Smooth muscle cell (in vitro differentiated cells): ENCODE results near the gene DRD4. TPM values are rescaled to one million over a fixed set of nuclear protein-coding genes. Genes with fewer than 3 reads are reported as not detected.

Source experiments
- DNase-seq: peaks from one replicate; lab custom pipeline; 2025; ENCODE audit not compliant: unreplicated experiment; lab: John Stamatoyannopoulos, UW
- H2AFZ ChIP-seq: fragments of 200-600 bp; sonication (generic); 2 replicates; pipeline ENCODE4 v1.6.0; 2016; ENCODE audit warnings: antibody characterized with exemption, low read depth, mild to moderate bottlenecking
- H3F3A ChIP-seq: fragments of 200-600 bp; sonication (generic); 2 replicates; pipeline ENCODE4 v1.6.0; 2017; ENCODE audit warnings: antibody characterized with exemption, low read depth
- H3K27ac ChIP-seq: fragments of 200-600 bp; sonication (generic); 2 replicates; pipeline ENCODE4 v1.5.1; 2016; ENCODE audit warnings: low read depth, mild to moderate bottlenecking
- H3K27me3 ChIP-seq: fragments of 200-600 bp; sonication (generic); 2 replicates; pipeline ENCODE4 v1.6.1; 2016; ENCODE audit warnings: low read depth, mild to moderate bottlenecking
- H3K36me3 ChIP-seq: fragments of 200-600 bp; sonication (generic); 2 replicates; pipeline ENCODE4 v1.5.1; 2016; ENCODE audit warnings: low read depth
- H3K4me1 ChIP-seq: fragments of 200-600 bp; sonication (generic); 2 replicates; pipeline ENCODE4 v1.5.1; 2016; ENCODE audit warnings: low read depth
- H3K4me2 ChIP-seq: fragments of 200-600 bp; sonication (generic); 2 replicates; pipeline ENCODE4 v1.6.0; 2016; ENCODE audit warnings: mild to moderate bottlenecking
- H3K4me3 ChIP-seq: fragments of 200-600 bp; sonication (generic); 2 replicates; pipeline ENCODE4 v1.5.1; 2016; ENCODE audit warnings: mild to moderate bottlenecking
- H3K79me2 ChIP-seq: fragments of 200-600 bp; sonication (generic); 2 replicates; pipeline ENCODE4 v1.6.0; 2016; ENCODE audit warnings: low read depth, mild to moderate bottlenecking
- H3K9ac ChIP-seq: fragments of 200-600 bp; sonication (generic); 2 replicates; pipeline ENCODE4 v1.6.0; 2016; ENCODE audit warnings: low read depth
- H3K9me3 ChIP-seq: fragments of 200-600 bp; sonication (generic); replicated peaks from 2 replicates; pipeline ENCODE4 v1.5.1; 2016; ENCODE audit warnings: low read depth
- H4K20me1 ChIP-seq: fragments of 200-600 bp; sonication (generic); 2 replicates; pipeline ENCODE4 v1.6.0; 2016; ENCODE audit warnings: low read depth
- WGBS: methylation state at CpG from one replicate; pipeline ENCODE4 v1.1.7; 2016; ENCODE audit warnings: low lambda C conversion rate; 5-methylcytosine and 5-hydroxymethylcytosine counted together
- polyA plus RNA-seq: library from polyadenylated mRNA; unstranded; fragments of >200 nt; fragmentation: Nextera tagmentation; extraction: Ambion mirVana; gene quantifications from 2 replicates; pipeline ENCODE4 v1.2.1, GENCODE V29; 2016
- total RNA-seq: library from RNA; depleted of rRNA; stranded (reverse); fragments of >200 nt; gene quantifications from 2 replicates; pipeline ENCODE4 v1.2.3, GENCODE V29; 2014
- TF ChIP-seq, protein P1 (sequence below): fragments of 200-600 bp; sonication (generic); IDR thresholded peaks from 2 replicates; pipeline ENCODE4 v1.5.1; 2017; ENCODE audit warnings: borderline replicate concordance, mild to moderate bottlenecking, antibody characterized with exemption; ENCODE audit not compliant: insufficient read depth, poor library complexity, severe bottlenecking

DRD4 gene
- total and polyA plus RNA-seq, 2 experiments from 2014 or later = 2.7 TPM; not detected in 1

DNA sequence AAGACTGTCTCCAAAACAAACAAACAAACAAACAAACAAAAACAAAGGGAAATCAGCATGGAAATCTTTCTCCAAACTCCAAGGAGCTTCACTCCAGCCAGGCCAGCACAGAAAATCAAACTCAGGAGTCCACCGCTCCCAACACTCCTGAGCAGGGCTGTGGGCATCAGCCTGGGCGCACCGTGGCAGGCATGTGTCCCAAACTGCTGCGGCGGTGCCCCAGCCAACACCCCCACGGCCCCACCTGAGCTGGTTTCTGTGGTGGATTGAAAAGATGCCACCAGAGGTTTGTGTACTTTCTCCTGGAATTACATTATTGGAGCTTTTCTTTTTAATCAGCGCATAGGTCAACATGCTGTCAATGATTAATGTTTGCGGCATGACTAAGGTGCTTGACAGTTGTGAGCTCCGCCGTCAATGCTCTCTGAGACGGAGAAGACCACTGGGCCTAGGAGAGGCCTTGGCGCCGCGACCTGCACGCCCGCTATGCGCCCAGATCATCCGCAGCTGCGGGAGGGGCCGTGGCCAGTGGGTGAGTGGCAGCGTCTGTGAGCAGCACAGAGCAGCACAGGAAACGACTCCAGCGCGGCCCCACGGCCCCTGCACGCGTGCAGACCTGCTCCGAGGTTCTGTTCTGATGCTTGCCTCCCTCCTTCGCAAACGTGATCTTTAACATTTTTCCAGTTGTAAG is 18.1 kb downstream of the DRD4 start:
- H3K27me3 ChIP-seq = no peaks in the 10 kb centered on the region
- 94% methylated on average over 30 of the region's 30 CpGs for WGBS

DNA sequence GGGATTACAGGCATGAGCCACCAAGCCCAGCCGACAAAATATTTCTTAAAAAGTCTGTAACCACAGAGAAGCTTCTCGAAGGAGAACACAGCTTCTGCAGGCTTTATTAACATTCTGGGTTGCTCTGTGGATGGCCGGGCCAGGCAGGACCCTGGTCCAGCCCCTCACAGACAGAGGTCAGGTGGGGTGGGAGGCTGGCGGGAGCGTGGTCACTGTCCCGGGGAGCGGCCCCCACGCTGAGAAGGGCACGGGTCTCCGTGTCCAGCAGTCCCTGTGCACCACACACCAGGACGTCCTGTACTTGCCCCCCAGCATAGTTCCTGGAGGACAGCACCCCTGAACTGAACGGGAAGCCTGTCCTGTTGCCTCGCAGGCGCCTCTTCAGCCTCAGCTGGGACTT is 19.4 kb downstream of the DRD4 start:
- Histone ChIP-seq H3K9me3 (no peaks in the 10 kb centered on the region), H3K4me1 (no peaks in the 10 kb centered on the region), H3K79me2 (no peaks in the 10 kb centered on the region), H3K4me3 (no peak overlapping the region), H2AFZ (no peak overlapping the region), H3K4me2 (no peak overlapping the region), H3K27me3 (no peaks in the 10 kb centered on the region), H3F3A (no peaks in the 10 kb centered on the region), H3K27ac (no peak overlapping the region), H3K9ac (no peak overlapping the region), H4K20me1 (peaks cover 32% of the 10 kb centered on the region), H3K36me3 (no peaks in the 10 kb centered on the region)
- TF ChIP-seq, protein P1, sequence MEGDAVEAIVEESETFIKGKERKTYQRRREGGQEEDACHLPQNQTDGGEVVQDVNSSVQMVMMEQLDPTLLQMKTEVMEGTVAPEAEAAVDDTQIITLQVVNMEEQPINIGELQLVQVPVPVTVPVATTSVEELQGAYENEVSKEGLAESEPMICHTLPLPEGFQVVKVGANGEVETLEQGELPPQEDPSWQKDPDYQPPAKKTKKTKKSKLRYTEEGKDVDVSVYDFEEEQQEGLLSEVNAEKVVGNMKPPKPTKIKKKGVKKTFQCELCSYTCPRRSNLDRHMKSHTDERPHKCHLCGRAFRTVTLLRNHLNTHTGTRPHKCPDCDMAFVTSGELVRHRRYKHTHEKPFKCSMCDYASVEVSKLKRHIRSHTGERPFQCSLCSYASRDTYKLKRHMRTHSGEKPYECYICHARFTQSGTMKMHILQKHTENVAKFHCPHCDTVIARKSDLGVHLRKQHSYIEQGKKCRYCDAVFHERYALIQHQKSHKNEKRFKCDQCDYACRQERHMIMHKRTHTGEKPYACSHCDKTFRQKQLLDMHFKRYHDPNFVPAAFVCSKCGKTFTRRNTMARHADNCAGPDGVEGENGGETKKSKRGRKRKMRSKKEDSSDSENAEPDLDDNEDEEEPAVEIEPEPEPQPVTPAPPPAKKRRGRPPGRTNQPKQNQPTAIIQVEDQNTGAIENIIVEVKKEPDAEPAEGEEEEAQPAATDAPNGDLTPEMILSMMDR = no peak
- no peak for DNase-seq
- WGBS = 97% methylated on average over 14 of the region's 14 CpGs

More for the DNA sequence above, 18.1 kb downstream of the DRD4 start:
- Histone ChIP-seq H3K36me3 (no peaks in the 10 kb centered on the region), H3K9ac (no peak overlapping the region), H3K9me3 (no peaks in the 10 kb centered on the region), H3F3A (no peaks in the 10 kb centered on the region), H4K20me1 (peaks cover 23% of the 10 kb centered on the region), H3K4me3 (no peak overlapping the region), H3K79me2 (no peaks in the 10 kb centered on the region), H2AFZ (no peak overlapping the region), H3K4me1 (no peaks in the 10 kb centered on the region), H3K27ac (no peak overlapping the region), H3K4me2 (no peak overlapping the region)
- TF ChIP-seq, protein P1 = no peak
- DNase-seq = no peak

DNA sequence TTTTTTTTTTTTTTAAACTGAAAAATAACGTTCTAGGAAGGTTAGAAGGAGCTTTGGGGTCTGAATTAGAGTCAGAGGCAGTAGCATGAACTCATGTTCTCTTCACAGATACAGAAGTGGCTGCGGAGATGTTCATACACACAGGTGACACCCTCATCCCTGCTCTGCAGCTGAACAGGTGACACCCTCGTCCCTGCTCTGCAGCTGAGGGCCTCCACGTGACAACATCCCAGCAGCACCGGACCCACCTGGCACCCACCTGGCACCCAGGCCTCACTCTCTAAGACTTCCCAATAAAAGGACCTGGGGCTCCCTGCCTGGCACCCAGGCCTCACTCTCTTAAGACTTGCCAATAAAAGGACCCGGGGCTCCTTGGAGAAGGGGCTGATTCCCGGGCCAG is 19.8 kb downstream of the DRD4 start:
- Histone ChIP-seq H4K20me1 (peaks cover 37% of the 10 kb centered on the region), H3K4me1 (no peaks in the 10 kb centered on the region), H3K9me3 (no peaks in the 10 kb centered on the region), H3K4me3 (no peak overlapping the region), H3K27me3 (no peaks in the 10 kb centered on the region), H3K9ac (no peak overlapping the region), H3K27ac (no peak overlapping the region), H3K4me2 (no peak overlapping the region), H2AFZ (no peak overlapping the region), H3K79me2 (no peaks in the 10 kb centered on the region), H3K36me3 (no peaks in the 10 kb centered on the region), H3F3A (no peaks in the 10 kb centered on the region)
- 92% methylated on average over 7 of the region's 7 CpGs for WGBS
- TF ChIP-seq, protein P1 = no peak
- no peak for DNase-seq

DNA sequence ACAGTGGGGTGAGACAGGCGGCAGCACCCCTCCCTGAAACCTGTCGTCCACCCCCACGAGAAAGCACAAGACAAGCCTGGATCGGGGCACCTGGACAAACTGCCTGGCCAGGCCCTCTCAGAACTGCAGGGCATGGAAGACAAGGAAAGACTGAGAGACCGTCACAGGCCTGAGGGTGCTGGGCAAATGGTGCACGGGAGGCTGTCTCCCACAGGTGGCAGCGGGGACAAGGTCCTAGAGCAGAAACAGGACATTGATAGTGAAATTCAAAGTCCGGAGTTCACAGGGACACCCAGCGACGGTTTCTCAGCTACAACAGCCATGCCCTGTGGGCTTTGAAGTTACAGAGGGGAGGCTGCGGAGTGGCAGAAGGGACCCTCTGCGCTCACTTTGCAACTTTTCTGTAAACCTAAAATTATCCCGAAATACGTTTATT is 20.6 kb downstream of the DRD4 start:
- DNase-seq = no peak
- TF ChIP-seq, protein P1 = no peak

More for the DNA sequence above, 20.6 kb downstream of the DRD4 start:
- H3K9me3 ChIP-seq = no peaks in the 10 kb centered on the region
- no peaks in the 10 kb centered on the region for H3F3A ChIP-seq
- H3K4me1 ChIP-seq = no peaks in the 10 kb centered on the region
- WGBS = 97% methylated on average over 14 of the region's 14 CpGs
- no peak overlapping the region for H3K4me2 ChIP-seq
- no peaks in the 10 kb centered on the region for H3K36me3 ChIP-seq
- no peak overlapping the region for H2AFZ ChIP-seq
- no peak overlapping the region for H3K4me3 ChIP-seq
- H3K27ac ChIP-seq = no peak overlapping the region
- no peaks in the 10 kb centered on the region for H3K79me2 ChIP-seq
- H3K27me3 ChIP-seq = no peaks in the 10 kb centered on the region
- H4K20me1 ChIP-seq = peaks cover 45% of the 10 kb centered on the region
- no peak overlapping the region for H3K9ac ChIP-seq
